HG03097 (cell line): ENCODE data around the gene FOXP1.

Experiments used
- ATAC-seq: cut with Tn5 transposase; IDR thresholded peaks from one replicate; pipeline ENCODE4 v1.9.1; 2021; ENCODE audit not compliant: unreplicated experiment, low FRiP score

FOXP1 gene

GRCh38 chr3:71566776-71567175 is 16.8 kb downstream of the FOXP1 start:
- no peak for ATAC-seq

GRCh38 chr3:71565976-71566375 is 17.6 kb downstream of the FOXP1 start:
- ATAC-seq, result no peak

DNA sequence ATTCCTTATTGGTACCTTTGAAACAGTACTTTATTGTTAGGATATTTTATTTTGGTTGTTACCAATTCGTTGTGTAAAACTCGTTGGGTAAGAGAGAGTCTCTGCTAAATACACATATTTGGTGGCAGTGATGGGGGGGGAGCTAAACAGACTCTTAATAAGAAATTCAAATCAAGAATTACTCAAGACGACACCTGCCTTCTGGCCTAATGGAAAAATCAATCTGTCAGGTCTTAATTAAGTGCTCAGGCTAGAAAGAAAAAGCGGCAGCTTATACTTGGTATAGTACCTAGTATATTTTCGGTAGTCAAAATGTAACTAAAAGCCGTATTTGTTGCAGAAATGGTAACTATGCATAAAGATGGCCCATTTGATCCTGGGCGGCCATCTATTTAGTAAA is 18.2 kb downstream of the FOXP1 start:
- no peak for ATAC-seq

DNA sequence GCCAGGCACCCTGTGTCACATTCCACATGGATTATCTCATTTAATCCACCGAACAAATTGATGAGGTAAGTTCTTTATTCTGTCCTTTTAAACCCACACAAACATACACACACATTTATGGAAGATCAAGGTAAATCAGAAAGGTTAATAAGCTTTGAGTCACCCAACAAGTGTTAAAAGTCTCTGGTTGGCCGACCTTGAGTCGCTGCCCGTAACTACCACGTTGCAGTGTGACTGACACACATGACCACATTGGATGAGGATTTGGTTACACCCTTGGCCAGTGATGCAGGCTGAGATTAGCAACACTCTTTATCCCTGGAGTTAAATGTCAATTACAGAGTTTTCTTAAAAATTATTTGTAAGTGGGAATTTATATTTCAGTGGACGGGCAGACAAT is 19.2 kb downstream of the FOXP1 start:
- ATAC-seq, result no peak

GRCh38 chr3:71563827-71564226 is 19.7 kb downstream of the FOXP1 start:
- ATAC-seq, result peak; percentile 77

GRCh38 chr3:71562938-71563337 is 20.6 kb downstream of the FOXP1 start:
- ATAC-seq, result no peak

GRCh38 chr3:71560665-71561064 is 22.9 kb downstream of the FOXP1 start:
- no peak for ATAC-seq

- ATAC-seq, result no peak
These were observed 23.9 kb downstream of the FOXP1 start for GRCh38 chr3:71559578-71560162.

GRCh38 chr3:71559021-71559420 is 24.5 kb downstream of the FOXP1 start:
- no peak for ATAC-seq

DNA sequence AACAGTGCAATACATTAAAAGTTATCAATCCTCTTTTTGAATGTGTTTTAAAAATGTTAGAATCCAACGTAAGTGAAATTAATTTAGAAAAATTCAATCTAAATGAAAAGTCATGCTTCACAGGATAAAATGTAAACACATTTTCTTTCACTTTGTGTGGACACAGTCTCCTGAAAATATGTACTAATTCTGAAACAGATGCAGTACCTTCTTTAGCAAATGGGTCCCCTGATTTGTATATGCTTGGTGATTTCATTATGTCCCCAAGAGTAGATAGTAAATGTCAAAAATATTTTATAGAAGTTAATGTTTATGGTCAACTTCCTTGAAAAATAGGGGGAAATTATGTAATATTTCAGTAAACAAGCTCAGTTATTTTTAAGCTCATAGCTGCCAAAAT is 28.9 kb downstream of the FOXP1 start:
- ATAC-seq, result no peak

DNA sequence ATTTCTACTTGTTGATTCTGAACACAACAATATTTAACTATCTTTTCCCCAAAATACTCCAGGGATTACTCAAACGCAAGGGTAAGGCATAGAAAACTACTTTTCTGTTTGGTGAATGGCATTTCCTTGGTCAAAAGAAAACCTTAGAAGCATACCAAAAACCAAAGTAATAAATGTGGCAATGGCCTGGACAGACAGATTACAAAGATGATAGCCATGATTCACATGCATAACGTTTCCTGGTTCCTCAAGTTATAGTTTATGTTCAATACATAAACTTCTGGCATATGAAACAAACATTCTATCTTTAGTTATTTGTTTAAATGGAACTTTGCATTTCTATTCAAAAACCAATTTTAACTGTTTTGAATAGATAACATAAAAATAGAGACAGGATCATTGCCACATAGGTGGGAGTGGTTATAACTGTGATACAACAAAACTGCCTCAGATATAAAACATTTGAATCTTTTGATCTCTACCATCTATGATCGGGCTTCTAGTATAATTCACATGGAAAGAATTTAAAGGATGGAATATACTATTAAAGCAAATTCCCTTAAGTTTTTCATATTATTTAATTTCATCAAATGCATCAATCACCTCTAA is 32.1 kb downstream of the FOXP1 start:
- ATAC-seq, result no peak

GRCh38 chr3:71549951-71550350 is 33.6 kb downstream of the FOXP1 start:
- no peak for ATAC-seq

GRCh38 chr3:71548705-71549384 is 34.7 kb downstream of the FOXP1 start:
- ATAC-seq, result peak; percentile 94

- ATAC-seq, result no peak
These were observed 36.0 kb downstream of the FOXP1 start for GRCh38 chr3:71547249-71548198.

GRCh38 chr3:71546821-71547220 is 36.7 kb downstream of the FOXP1 start:
- ATAC-seq, result no peak

GRCh38 chr3:71545330-71545729 is 38.2 kb downstream of the FOXP1 start:
- ATAC-seq, result no peak

- ATAC-seq, result no peak
These were observed 40.0 kb downstream of the FOXP1 start for GRCh38 chr3:71543371-71544016.

DNA sequence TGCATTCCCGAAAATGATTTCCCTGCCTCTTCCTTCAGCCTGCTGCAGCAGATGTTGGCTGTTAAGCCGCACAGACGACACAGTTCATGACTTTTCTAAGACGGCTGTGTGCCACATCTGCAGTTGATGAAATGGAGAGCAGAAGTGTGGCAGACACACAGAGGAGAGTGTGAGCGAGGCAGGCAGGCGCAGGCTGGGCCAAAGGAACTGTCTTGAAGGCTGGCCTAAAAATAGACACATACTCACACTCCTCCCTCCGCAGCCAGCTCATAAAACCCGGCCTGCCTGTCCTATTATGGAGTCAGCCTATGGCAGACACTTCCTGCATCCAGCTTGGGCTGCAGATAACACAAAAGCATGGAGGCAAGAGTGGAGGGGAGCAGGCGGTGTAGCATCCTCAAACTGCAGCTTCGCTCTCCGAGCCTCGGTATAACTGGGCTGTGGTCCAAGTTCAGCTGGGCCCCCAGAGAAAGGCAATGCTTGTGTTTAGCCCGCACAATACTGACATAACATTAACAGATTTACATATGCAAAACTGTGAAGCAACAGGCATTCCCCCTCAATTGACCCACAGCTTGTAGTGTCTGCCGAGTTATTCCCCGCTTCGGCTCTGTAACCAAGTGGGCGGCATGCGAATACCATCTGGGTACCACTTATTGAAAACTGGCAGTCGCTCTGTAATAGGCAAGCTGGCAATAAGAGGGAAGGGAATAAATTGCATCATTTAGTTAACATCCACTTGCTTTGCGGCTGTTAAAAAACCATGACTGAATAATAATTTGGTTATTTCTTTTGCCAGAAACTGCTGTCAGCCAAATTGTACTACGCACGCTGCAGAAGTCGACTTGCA is 40.8 kb downstream of the FOXP1 start:
- ATAC-seq, result peak; percentile 50

- no peak for ATAC-seq
These were observed 42.2 kb downstream of the FOXP1 start for GRCh38 chr3:71541313-71541712.

DNA sequence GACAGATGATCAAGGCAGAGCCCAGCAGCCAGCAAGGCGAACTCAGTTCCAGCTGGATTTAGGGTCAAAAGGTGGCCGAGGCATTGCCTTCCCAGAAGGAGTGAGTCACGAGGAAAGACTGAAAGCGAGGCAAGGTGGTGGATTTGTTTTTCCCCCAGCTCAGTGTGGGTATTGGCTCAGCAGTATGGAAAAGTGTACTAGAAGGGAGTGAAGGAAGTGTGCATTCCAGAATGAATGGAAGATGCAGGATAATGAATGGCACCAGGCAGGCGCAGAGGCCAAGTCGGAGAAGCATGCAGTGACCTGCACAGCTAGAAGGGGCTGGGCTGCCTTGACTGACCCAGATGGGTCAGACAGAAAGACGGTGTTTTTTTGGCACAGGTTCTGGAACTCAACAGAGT is 46.3 kb downstream of the FOXP1 start:
- ATAC-seq, result no peak
